Type B pancreatic cell (in vitro differentiated cells): ENCODE results near the gene MB. TPM values are rescaled to one million over a fixed set of nuclear protein-coding genes. Genes with fewer than 3 reads are reported as not detected.

ENCODE experiments used
- DNase-seq: peaks from one replicate; pipeline ENCODE4 v3.0.0; 2021; ENCODE audit warnings: mixed read lengths; ENCODE audit not compliant: unreplicated experiment; ENCODE audit errors: extremely low spot score
- H3K27ac Mint-ChIP-seq: 2 replicates; pipeline ENCODE4 v1.8.0; 2021; ENCODE audit warnings: mild to moderate bottlenecking, mixed read lengths
- H3K27me3 Mint-ChIP-seq: 2 replicates; pipeline ENCODE4 v1.8.0; 2021; ENCODE audit warnings: mixed read lengths
- H3K36me3 Mint-ChIP-seq: 2 replicates; pipeline ENCODE4 v1.8.0; 2021; ENCODE audit warnings: mixed read lengths
- H3K4me1 Mint-ChIP-seq: one replicate; pipeline ENCODE4 v1.8.0; 2021; ENCODE audit warnings: mixed read lengths; ENCODE audit not compliant: unreplicated experiment
- H3K4me3 Mint-ChIP-seq: 2 replicates; pipeline ENCODE4 v1.8.0; 2021; ENCODE audit warnings: mild to moderate bottlenecking, mixed read lengths
- H3K9me3 Mint-ChIP-seq: 2 replicates; pipeline ENCODE4 v1.8.0; 2021; ENCODE audit warnings: mixed read lengths
- total RNA-seq: library from RNA; stranded (reverse); gene quantifications from 2 replicates; pipeline ENCODE4 v1.2.1, GENCODE V29; 2021; ENCODE audit warnings: low replicate concordance
- TF ChIP-seq, protein P1 (sequence below): fragments of 200-600 bp; sonication (generic); conservative IDR thresholded peaks from 2 replicates; pipeline ENCODE4 v1.5.0; 2021; ENCODE audit warnings: antibody characterized with exemption, mild to moderate bottlenecking

The MB gene
- total RNA-seq, 1 donor from 2014 or later, result 0.48 TPM

DNA sequence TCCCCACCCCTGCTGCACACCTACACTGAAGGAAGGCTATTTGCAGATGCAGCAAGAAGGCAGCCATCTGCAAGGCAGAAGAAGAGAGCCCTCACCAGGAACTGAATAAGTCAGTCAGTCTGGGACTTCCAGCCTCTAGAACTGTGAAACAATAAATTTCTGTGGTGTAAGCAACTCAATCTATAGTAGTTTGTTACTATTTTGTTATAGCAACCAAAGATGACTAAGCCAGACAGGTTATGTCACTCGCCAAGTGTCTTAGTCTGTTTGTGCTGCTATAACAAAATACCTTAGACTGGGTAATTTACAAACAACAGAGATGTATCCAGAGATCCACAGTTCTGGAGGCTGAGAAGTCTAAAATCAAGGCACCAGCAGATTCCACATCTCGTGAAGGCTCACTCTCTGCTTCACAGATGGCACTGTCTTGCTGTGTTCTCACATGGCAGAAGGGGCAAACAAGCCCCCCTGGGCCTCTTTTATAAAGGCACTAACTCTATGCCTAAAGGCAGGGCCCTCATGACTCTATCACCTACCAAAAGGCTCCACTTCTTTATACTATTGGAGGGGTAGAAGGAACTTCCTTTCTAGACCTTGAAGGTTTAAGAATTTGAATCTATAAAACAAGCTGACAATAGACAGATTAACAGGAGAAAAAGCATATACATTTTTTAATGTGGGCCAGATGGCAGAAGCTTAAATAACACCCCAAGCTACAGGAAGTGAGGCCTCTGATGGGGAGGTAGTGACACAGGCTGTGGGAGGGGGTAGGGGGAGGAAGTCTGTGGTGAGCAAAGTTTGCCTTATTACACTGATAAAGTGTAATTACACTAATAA is 43.4 kb upstream of the MB start:
- Mint-ChIP-seq H3K4me1 (peaks cover 8% of the 10 kb centered on the region), H3K27me3 (no peaks in the 10 kb centered on the region), H3K4me3 (no peak overlapping the region), H3K9me3 (no peaks in the 10 kb centered on the region), H3K27ac (peak overlapping the region; percentile 55), H3K36me3 (peaks cover 12% of the 10 kb centered on the region)
- DNase-seq, result no peak
- TF ChIP-seq, protein P1, sequence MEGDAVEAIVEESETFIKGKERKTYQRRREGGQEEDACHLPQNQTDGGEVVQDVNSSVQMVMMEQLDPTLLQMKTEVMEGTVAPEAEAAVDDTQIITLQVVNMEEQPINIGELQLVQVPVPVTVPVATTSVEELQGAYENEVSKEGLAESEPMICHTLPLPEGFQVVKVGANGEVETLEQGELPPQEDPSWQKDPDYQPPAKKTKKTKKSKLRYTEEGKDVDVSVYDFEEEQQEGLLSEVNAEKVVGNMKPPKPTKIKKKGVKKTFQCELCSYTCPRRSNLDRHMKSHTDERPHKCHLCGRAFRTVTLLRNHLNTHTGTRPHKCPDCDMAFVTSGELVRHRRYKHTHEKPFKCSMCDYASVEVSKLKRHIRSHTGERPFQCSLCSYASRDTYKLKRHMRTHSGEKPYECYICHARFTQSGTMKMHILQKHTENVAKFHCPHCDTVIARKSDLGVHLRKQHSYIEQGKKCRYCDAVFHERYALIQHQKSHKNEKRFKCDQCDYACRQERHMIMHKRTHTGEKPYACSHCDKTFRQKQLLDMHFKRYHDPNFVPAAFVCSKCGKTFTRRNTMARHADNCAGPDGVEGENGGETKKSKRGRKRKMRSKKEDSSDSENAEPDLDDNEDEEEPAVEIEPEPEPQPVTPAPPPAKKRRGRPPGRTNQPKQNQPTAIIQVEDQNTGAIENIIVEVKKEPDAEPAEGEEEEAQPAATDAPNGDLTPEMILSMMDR, result no peak

- H3K9me3 Mint-ChIP-seq, result no peaks in the 10 kb centered on the region
- H3K27ac Mint-ChIP-seq, result no peak overlapping the region
- peaks cover 2% of the 10 kb centered on the region for H3K27me3 Mint-ChIP-seq
- no peak overlapping the region for H3K4me3 Mint-ChIP-seq
- peaks cover 12% of the 10 kb centered on the region for H3K36me3 Mint-ChIP-seq
- TF ChIP-seq, protein P1, result no peak
- DNase-seq, result no peak
- peaks cover 8% of the 10 kb centered on the region for H3K4me1 Mint-ChIP-seq
Measured at GRCh38 chr22:35657571-35658312, 40.6 kb upstream of the MB start.

DNA sequence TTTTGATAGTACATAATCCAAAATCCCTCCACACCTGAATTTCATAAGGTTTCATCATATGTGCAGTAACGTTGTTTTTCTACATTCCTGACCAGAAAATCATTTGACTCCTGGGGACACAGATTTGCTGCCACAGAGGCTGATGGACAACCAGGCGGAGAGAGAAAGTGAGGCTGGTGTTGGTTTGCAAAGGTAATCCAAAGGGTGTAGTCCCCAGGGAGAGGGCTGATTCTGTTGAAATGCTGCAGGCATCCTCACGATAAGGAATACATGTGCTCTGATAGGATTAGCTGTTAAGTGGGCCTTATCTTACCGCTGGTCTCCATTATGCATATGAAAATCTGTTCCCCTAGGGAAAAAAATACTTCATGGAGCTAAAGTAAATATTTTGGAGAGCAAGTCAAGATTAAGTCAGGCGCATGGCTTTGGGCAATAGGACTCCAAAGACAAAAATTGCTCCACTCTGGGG is 39.2 kb upstream of the MB start:
- peaks cover 8% of the 10 kb centered on the region for H3K4me1 Mint-ChIP-seq
- H3K36me3 Mint-ChIP-seq, result peaks cover 8% of the 10 kb centered on the region
- H3K27me3 Mint-ChIP-seq, result peaks cover 2% of the 10 kb centered on the region
- H3K9me3 Mint-ChIP-seq, result no peaks in the 10 kb centered on the region
- H3K27ac Mint-ChIP-seq, result peak overlapping the region; percentile 42
- TF ChIP-seq, protein P1, result no peak
- peak overlapping the region; percentile 10 for H3K4me3 Mint-ChIP-seq
- DNase-seq, result no peak

DNA sequence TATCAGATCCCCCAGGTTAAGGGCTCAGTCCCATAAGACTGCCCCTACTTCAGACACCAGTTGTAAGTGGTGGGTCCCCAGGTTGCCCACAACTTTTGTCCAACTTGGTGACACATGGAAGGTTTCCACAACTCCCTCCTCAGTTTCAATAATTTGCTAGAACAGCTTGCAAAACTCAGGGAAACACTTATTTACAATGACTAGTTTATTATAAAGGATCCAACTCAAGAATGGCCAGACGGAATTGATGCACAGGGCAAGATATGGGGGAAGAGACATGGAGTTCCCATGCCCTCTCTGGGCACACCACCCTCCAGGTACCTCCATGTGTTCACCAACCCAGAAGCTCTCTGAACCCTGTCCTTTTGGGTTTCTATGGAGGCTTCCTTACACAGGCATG is 36.7 kb upstream of the MB start:
- Mint-ChIP-seq H3K27ac (no peak overlapping the region), H3K4me3 (no peak overlapping the region), H3K36me3 (peaks cover 8% of the 10 kb centered on the region)

DNA sequence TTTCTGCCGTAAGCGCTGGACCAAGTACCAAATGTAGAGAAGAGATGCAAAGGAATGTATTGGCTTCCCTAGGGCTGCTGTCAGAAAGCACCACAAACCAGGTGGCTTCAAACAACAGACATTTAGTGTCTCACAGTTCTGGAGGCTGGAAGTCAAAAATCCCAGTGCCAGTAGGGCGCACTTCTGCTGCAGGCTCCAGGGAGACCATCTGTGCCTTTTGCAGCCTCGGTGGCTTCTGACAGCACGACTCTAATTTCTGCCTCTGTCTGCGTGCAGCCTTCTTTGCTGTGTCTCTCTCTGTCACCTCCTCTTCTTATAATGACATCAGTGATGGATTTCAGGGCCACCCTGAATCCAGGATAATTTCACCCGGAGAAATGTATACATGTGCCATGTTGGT is 34.0 kb upstream of the MB start:
- Mint-ChIP-seq H3K4me3 (no peak overlapping the region), H3K4me1 (peaks cover 19% of the 10 kb centered on the region), H3K27me3 (peaks cover 2% of the 10 kb centered on the region), H3K9me3 (no peaks in the 10 kb centered on the region), H3K36me3 (peaks cover under 1% of the 10 kb centered on the region), H3K27ac (no peak overlapping the region)
- peak; percentile 27 for DNase-seq
- TF ChIP-seq, protein P1, result no peak

More for the DNA sequence above, 36.7 kb upstream of the MB start:
- Mint-ChIP-seq H3K27me3 (peaks cover 2% of the 10 kb centered on the region), H3K4me1 (peaks cover 10% of the 10 kb centered on the region), H3K9me3 (no peaks in the 10 kb centered on the region)
- TF ChIP-seq, protein P1, result no peak
- no peak for DNase-seq
